ENCODE measurements around the gene LDLRAD3.

Gene LDLRAD3

DNA sequence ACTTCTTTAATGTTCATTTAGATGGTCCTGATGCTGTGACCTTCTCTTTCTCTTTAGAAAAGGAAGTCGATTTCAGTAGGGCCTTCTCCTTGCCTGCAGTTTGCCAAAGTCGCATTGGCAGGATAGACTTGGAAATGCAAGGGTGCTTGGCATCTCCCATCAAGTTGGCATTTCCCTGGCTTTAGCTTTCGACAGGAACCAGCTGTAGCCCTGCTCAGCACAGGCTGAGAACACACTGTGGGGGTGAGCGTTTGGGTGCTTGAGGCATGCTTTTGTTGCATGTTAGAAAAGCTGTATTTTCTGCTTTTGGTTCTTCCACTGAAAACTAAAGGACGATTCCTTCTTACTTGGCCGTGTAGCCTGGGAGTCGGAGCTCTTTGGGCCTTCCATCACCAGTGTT lies 37.7 kb downstream of the LDLRAD3 start:
- ATAC-seq (ENCODE audit: insufficient read depth, low read depth) (no peak), DNase-seq (no peak)
- Histone ChIP-seq H4K20me1 (ENCODE audit: insufficient read depth, low read length) (no peaks in the 10 kb centered on the region), H3K4me3 (ENCODE audit: low read depth in 1 of 2, low read length in 2 of 2) (no peak overlapping the region), H3K4me1 (ENCODE audit: insufficient read depth, low read length) (no peaks in the 10 kb centered on the region), H2AFZ (ENCODE audit: low read depth, low read length) (no peak overlapping the region), H3K4me2 (ENCODE audit: insufficient read depth, low read length) (no peak overlapping the region), H3K36me3 (ENCODE audit: insufficient read depth, low read length) (no peaks in the 10 kb centered on the region), H3K27me3 (ENCODE audit: insufficient read depth, low read length, poor library complexity) (peaks cover 3% of the 10 kb centered on the region), H3K79me2 (ENCODE audit: insufficient read depth, low read length) (no peaks in the 10 kb centered on the region), H3K9ac (ENCODE audit: low read depth, low read length) (no peak overlapping the region), H3K27ac (ENCODE audit: low read length) (no peak overlapping the region), H3K9me3 (ENCODE audit: insufficient read depth, low read length, severe bottlenecking) (no peaks in the 10 kb centered on the region)
- TF ChIP-seq CTCF (IDR thresholded peaks at IDR 0.05; ENCODE audit: borderline replicate concordance, extremely low read depth, low read length, poor library complexity, severe bottlenecking) (no peak), EZH2 (IDR thresholded peaks at IDR 0.05; ENCODE audit: borderline replicate concordance, low read depth, low read length, severe bottlenecking) (no peak)

DNA sequence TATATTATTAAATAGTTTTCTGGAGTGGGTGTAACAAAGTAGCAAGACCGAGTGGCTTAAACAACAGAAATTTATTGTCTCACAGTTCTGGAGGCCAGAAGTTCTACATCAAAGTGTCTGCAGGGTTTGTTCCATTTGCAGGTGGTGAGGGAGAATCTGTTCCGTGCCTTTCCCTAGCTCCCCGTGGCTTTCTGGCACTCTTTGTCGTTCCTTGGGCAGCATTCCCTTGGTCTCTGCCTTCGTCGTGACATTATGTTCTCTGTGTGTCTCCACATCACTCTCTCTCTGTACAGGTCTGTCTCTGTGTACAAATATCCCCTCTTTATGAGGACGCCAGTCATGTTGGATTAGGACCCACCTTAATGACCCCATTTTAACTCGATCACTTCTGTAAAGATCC lies 38.2 kb downstream of the LDLRAD3 start:
- Histone ChIP-seq H3K27me3 (ENCODE audit: insufficient read depth, low read length, poor library complexity) (peaks cover 3% of the 10 kb centered on the region), H4K20me1 (ENCODE audit: insufficient read depth, low read length) (no peaks in the 10 kb centered on the region), H3K36me3 (ENCODE audit: insufficient read depth, low read length) (no peaks in the 10 kb centered on the region), H3K9ac (ENCODE audit: low read depth, low read length) (no peak overlapping the region), H3K4me1 (ENCODE audit: insufficient read depth, low read length) (no peaks in the 10 kb centered on the region), H3K9me3 (ENCODE audit: insufficient read depth, low read length, severe bottlenecking) (no peaks in the 10 kb centered on the region), H2AFZ (ENCODE audit: low read depth, low read length) (no peak overlapping the region), H3K4me2 (ENCODE audit: insufficient read depth, low read length) (no peak overlapping the region), H3K79me2 (ENCODE audit: insufficient read depth, low read length) (no peaks in the 10 kb centered on the region), H3K4me3 (ENCODE audit: low read depth in 1 of 2, low read length in 2 of 2) (no peak overlapping the region), H3K27ac (ENCODE audit: low read length) (no peak overlapping the region)
- ATAC-seq (ENCODE audit: insufficient read depth, low read depth) (no peak), DNase-seq (no peak)
- TF ChIP-seq CTCF (IDR thresholded peaks at IDR 0.05; ENCODE audit: borderline replicate concordance, extremely low read depth, low read length, poor library complexity, severe bottlenecking) = no peak
- no peak for TF ChIP-seq EZH2 (IDR thresholded peaks at IDR 0.05; ENCODE audit: borderline replicate concordance, low read depth, low read length, severe bottlenecking)

GRCh38 chr11:35983981-35984380 lies 40.1 kb downstream of the LDLRAD3 start:
- H3K9me3 ChIP-seq (ENCODE audit: insufficient read depth, low read length, severe bottlenecking) = no peaks in the 10 kb centered on the region
- H2AFZ ChIP-seq (ENCODE audit: low read depth, low read length) = no peak overlapping the region
- H3K4me1 ChIP-seq (ENCODE audit: insufficient read depth, low read length) = no peaks in the 10 kb centered on the region
- no peak for DNase-seq
- H3K4me2 ChIP-seq (ENCODE audit: insufficient read depth, low read length) = no peak overlapping the region
- H3K27ac ChIP-seq (ENCODE audit: low read length) = no peak overlapping the region
- TF ChIP-seq CTCF (IDR thresholded peaks at IDR 0.05; ENCODE audit: borderline replicate concordance, extremely low read depth, low read length, poor library complexity, severe bottlenecking) (no peak), EZH2 (IDR thresholded peaks at IDR 0.05; ENCODE audit: borderline replicate concordance, low read depth, low read length, severe bottlenecking) (no peak)
- H3K79me2 ChIP-seq (ENCODE audit: insufficient read depth, low read length) = no peaks in the 10 kb centered on the region
- H3K9ac ChIP-seq (ENCODE audit: low read depth, low read length) = no peak overlapping the region
- no peaks in the 10 kb centered on the region for H4K20me1 ChIP-seq (ENCODE audit: insufficient read depth, low read length)
- no peak for ATAC-seq (ENCODE audit: insufficient read depth, low read depth)
- no peak overlapping the region for H3K4me3 ChIP-seq (ENCODE audit: low read depth in 1 of 2, low read length in 2 of 2)
- peaks cover 3% of the 10 kb centered on the region for H3K27me3 ChIP-seq (ENCODE audit: insufficient read depth, low read length, poor library complexity)
- no peaks in the 10 kb centered on the region for H3K36me3 ChIP-seq (ENCODE audit: insufficient read depth, low read length)

DNA sequence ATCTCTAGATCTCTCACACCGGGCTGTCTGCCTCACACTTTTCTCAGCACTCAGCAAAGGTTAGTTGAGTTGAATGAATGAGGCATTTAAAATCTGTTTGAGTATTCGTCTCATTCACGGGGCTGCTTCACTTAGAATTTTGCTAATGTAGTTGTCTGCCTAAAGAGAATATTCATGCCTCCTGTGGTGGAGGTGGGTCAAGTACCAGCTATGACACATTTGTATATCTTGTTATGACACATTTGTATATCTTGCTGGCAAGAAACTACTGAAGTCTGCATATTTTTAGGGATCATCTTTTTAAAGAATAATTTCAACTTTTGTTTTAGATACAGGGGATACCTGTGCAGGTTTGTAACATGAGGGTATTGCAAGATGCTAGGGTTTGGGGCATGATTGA lies 43.1 kb downstream of the LDLRAD3 start:
- no peak overlapping the region for H3K9ac ChIP-seq (ENCODE audit: low read depth, low read length)
- H3K27me3 ChIP-seq (ENCODE audit: insufficient read depth, low read length, poor library complexity) = peaks cover 3% of the 10 kb centered on the region
- H3K4me1 ChIP-seq (ENCODE audit: insufficient read depth, low read length) = no peaks in the 10 kb centered on the region
- H3K4me2 ChIP-seq (ENCODE audit: insufficient read depth, low read length) = no peak overlapping the region
- no peak overlapping the region for H3K4me3 ChIP-seq (ENCODE audit: low read depth in 1 of 2, low read length in 2 of 2)
- ATAC-seq (ENCODE audit: insufficient read depth, low read depth) (no peak), DNase-seq (no peak)
- H2AFZ ChIP-seq (ENCODE audit: low read depth, low read length) = no peak overlapping the region
- H3K79me2 ChIP-seq (ENCODE audit: insufficient read depth, low read length) = no peaks in the 10 kb centered on the region
- H4K20me1 ChIP-seq (ENCODE audit: insufficient read depth, low read length) = no peaks in the 10 kb centered on the region
- H3K9me3 ChIP-seq (ENCODE audit: insufficient read depth, low read length, severe bottlenecking) = no peaks in the 10 kb centered on the region
- no peak overlapping the region for H3K27ac ChIP-seq (ENCODE audit: low read length)
- TF ChIP-seq CTCF (IDR thresholded peaks at IDR 0.05; ENCODE audit: borderline replicate concordance, extremely low read depth, low read length, poor library complexity, severe bottlenecking) (no peak), EZH2 (IDR thresholded peaks at IDR 0.05; ENCODE audit: borderline replicate concordance, low read depth, low read length, severe bottlenecking) (no peak)
- no peaks in the 10 kb centered on the region for H3K36me3 ChIP-seq (ENCODE audit: insufficient read depth, low read length)

Data from DND-41 (cell line).